Upper lobe of right lung (tissue), 1 donor: ENCODE measurements around the gene MTHFD1L. TPM values are rescaled to one million over a fixed set of nuclear protein-coding genes. Genes with fewer than 3 reads are reported as not detected.

Source experiments
- ATAC-seq: fragments of 200-7000 bp; cut with Tn5 transposase; one replicate; pipeline ENCODE4 v1.9.1; 2020; ENCODE audit warnings: mild to moderate bottlenecking, moderate library complexity
- DNase-seq: peaks from one replicate; pipeline ENCODE4 v3.0.0-alpha.2; 2020
- H3K27ac ChIP-seq: fragments of 200-600 bp; one replicate; pipeline ENCODE4 v1.8.0; 2022
- H3K27me3 ChIP-seq: fragments of 200-600 bp; one replicate; pipeline ENCODE4 v1.8.0; 2022; ENCODE audit warnings: mild to moderate bottlenecking
- H3K36me3 ChIP-seq: fragments of 200-600 bp; one replicate; pipeline ENCODE4 v1.8.0; 2022
- H3K4me1 ChIP-seq: fragments of 200-600 bp; one replicate; pipeline ENCODE4 v1.8.0; 2022
- H3K4me3 ChIP-seq: fragments of 200-600 bp; one replicate; pipeline ENCODE4 v1.8.0; 2022; ENCODE audit warnings: mild to moderate bottlenecking
- H3K9me3 ChIP-seq: fragments of 200-600 bp; one replicate; pipeline ENCODE4 v1.8.0; 2022
- CTCF ChIP-seq: fragments of 200-600 bp; IDR thresholded peaks from one replicate; pipeline ENCODE4 v1.8.0; 2022; ENCODE audit warnings: antibody characterized with exemption
- intact Hi-C: fragments of 100-400 bp; cut with DNase I; formaldehyde crosslinking; loops from one replicate; pipeline ENCODE4 v1.11.0; 2022
- total RNA-seq: library from RNA; stranded (reverse); fragmentation: NEBNext Ultra II Directional; extraction: Animal tissue kit (Norgen Biotek cat#: 25700); gene quantifications from one replicate; pipeline ENCODE4 v1.2.1, GENCODE V29; 2021
- donor health status: DM: no; HTN: yes; CAD: no; lungs with severe emphysema.

MTHFD1L gene
- total RNA-seq, 1 donor from 2014 or later = 27.9 TPM

GRCh38 chr6:150863213-150863928 is 2.1 kb upstream of the MTHFD1L start:
- no peak overlapping the region for H3K4me3 ChIP-seq
- TF ChIP-seq CTCF = no peak
- no peaks in the 10 kb centered on the region for H3K27me3 ChIP-seq
- H3K27ac ChIP-seq = no peak overlapping the region
- H3K36me3 ChIP-seq = no peaks in the 10 kb centered on the region
- DNase-seq (no peak), ATAC-seq (no peak)
- H3K9me3 ChIP-seq = no peaks in the 10 kb centered on the region
- intact Hi-C loops = no loop called here
- peaks cover 5% of the 10 kb centered on the region for H3K4me1 ChIP-seq

GRCh38 chr6:150865043-150865405 is 478 bp upstream of the MTHFD1L start:
- no peak for DNase-seq
- ATAC-seq = no peak
- peak overlapping the region; percentile 92 for H3K27ac ChIP-seq

GRCh38 chr6:150866147-150866990 is 867 bp downstream of the MTHFD1L start:
- Histone ChIP-seq H3K27me3 (no peaks in the 10 kb centered on the region), H3K27ac (peak overlapping the region; percentile 92), H3K36me3 (no peaks in the 10 kb centered on the region), H3K9me3 (no peaks in the 10 kb centered on the region), H3K4me3 (peak overlapping the region; percentile 88), H3K4me1 (peaks cover 5% of the 10 kb centered on the region)
- no peak for TF ChIP-seq CTCF
- DNase-seq (peak; percentile 92), ATAC-seq (peak; percentile 89)
- intact Hi-C loops = no loop called here

More at GRCh38 chr6:150865043-150865405, 478 bp upstream of the MTHFD1L start:
- intact Hi-C loops = no loop called here
- no peaks in the 10 kb centered on the region for H3K9me3 ChIP-seq
- no peak for TF ChIP-seq CTCF
- H3K4me1 ChIP-seq = peaks cover 5% of the 10 kb centered on the region
- H3K27me3 ChIP-seq = no peaks in the 10 kb centered on the region
- H3K36me3 ChIP-seq = no peaks in the 10 kb centered on the region
- peak overlapping the region; percentile 88 for H3K4me3 ChIP-seq

GRCh38 chr6:150866991-150867501 is 1.5 kb downstream of the MTHFD1L start:
- H3K9me3 ChIP-seq = no peaks in the 10 kb centered on the region
- ATAC-seq (no peak), DNase-seq (no peak)
- peak overlapping the region; percentile 88 for H3K4me3 ChIP-seq
- TF ChIP-seq CTCF = no peak
- no peaks in the 10 kb centered on the region for H3K36me3 ChIP-seq
- peak overlapping the region; percentile 92 for H3K27ac ChIP-seq
- H3K27me3 ChIP-seq = no peaks in the 10 kb centered on the region
- intact Hi-C loops = no loop called here
- peaks cover 5% of the 10 kb centered on the region for H3K4me1 ChIP-seq

- H3K27me3 ChIP-seq = no peaks in the 10 kb centered on the region
- DNase-seq = no peak
- H3K4me1 ChIP-seq = peaks cover 5% of the 10 kb centered on the region
- TF ChIP-seq CTCF = no peak
- ATAC-seq = no peak
- no peak overlapping the region for H3K27ac ChIP-seq
- H3K4me3 ChIP-seq = no peak overlapping the region
- H3K36me3 ChIP-seq = no peaks in the 10 kb centered on the region
- intact Hi-C loops = no loop called here
- no peaks in the 10 kb centered on the region for H3K9me3 ChIP-seq
Observed at GRCh38 chr6:150868759-150869158, 3.3 kb downstream of the MTHFD1L start.
